Measurements from ENCODE around the gene LYSMD4.

The LYSMD4 gene

GRCh38 chr15:99727733-99728132, 5.5 kb downstream of the LYSMD4 start:
- DNase-seq (ENCODE audit: extremely low spot score) = no peak
- TF ChIP-seq CTCF (IDR thresholded peaks at IDR 0.05; ENCODE audit: control extremely low read depth, extremely low read depth, low read depth, missing control alignments) = no peak
- CTCF ChIA-PET = interaction anchor here (2.1 to 6.5 kb wide), 2 partner anchors 24 to 456 kb away, joined by 16 to 42 read pairs; no protein-coding TSS in a partner anchor
- POLR2A ChIA-PET = no interaction called here

- TF ChIP-seq CTCF (IDR thresholded peaks at IDR 0.05; ENCODE audit: control extremely low read depth, extremely low read depth, low read depth, missing control alignments) = no peak
- no peak for DNase-seq (ENCODE audit: extremely low spot score)
- CTCF ChIA-PET = no interaction called here
- POLR2A ChIA-PET = no interaction called here
Observed at GRCh38 chr15:99727330-99727729, 5.9 kb downstream of the LYSMD4 start.

GRCh38 chr15:99726333-99726732, 6.9 kb downstream of the LYSMD4 start:
- CTCF ChIA-PET = interaction anchor here (1.2 to 2.1 kb wide), 2 partner anchors 9 to 22 kb away, joined by 5 to 10 read pairs; no protein-coding TSS in a partner anchor

GRCh38 chr15:99722406-99722805, 10.8 kb downstream of the LYSMD4 start:
- POLR2A ChIA-PET = no interaction called here
- CTCF ChIA-PET = interaction anchor here (1.3 to 2.3 kb wide), 3 partner anchors 11 to 33 kb away, joined by 4 to 11 read pairs (median 5); partner anchors contain the start of gene LYSMD4
- TF ChIP-seq CTCF (IDR thresholded peaks at IDR 0.05; ENCODE audit: control extremely low read depth, extremely low read depth, low read depth, missing control alignments) = no peak
- no peak for DNase-seq (ENCODE audit: extremely low spot score)

More at GRCh38 chr15:99726333-99726732, 6.9 kb downstream of the LYSMD4 start:
- POLR2A ChIA-PET = no interaction called here
- no peak for DNase-seq (ENCODE audit: extremely low spot score)
- TF ChIP-seq CTCF (IDR thresholded peaks at IDR 0.05; ENCODE audit: control extremely low read depth, extremely low read depth, low read depth, missing control alignments) = no peak

- TF ChIP-seq CTCF (IDR thresholded peaks at IDR 0.05; ENCODE audit: control extremely low read depth, extremely low read depth, low read depth, missing control alignments) = no peak
- POLR2A ChIA-PET = no interaction called here
- CTCF ChIA-PET = interaction anchor here (1.0 to 2.3 kb wide), 4 partner anchors 11 to 449 kb away, joined by 3 to 11 read pairs (median 4); partner anchors contain the start of gene LYSMD4
- no peak for DNase-seq (ENCODE audit: extremely low spot score)
Observed at GRCh38 chr15:99721896-99722295, 11.3 kb downstream of the LYSMD4 start.

- ChIA-PET POLR2A (no interaction called here), CTCF (interaction anchor here (1.0 kb wide), 1 partner anchor 449 kb away, joined by 3 read pairs; no protein-coding TSS in a partner anchor)
- no peak for TF ChIP-seq CTCF (IDR thresholded peaks at IDR 0.05; ENCODE audit: control extremely low read depth, extremely low read depth, low read depth, missing control alignments)
Observed at GRCh38 chr15:99721104-99721778, 12.0 kb downstream of the LYSMD4 start.

More at GRCh38 chr15:99721104-99721778, 12.0 kb downstream of the LYSMD4 start:
- no peak for DNase-seq (ENCODE audit: extremely low spot score)

Data from GM10248 (cell line).